RWPE1 (cell line): ENCODE measurements around the gene KIAA1549.
"Not testable (repeated sequence)": the region's sequence is repeated elsewhere in the genome, so short reads cannot be mapped to it uniquely, and the experiment has no call there.

Experiments used
- CTCF ChIA-PET: fragments of 350-600 bp; sonication (Branson Sonifier 250); formaldehyde crosslinking; extraction: SDS; loops from one replicate; lab custom pipeline; 2021; lab: Yijun Ruan, JAX
- POLR2A ChIA-PET: fragments of 400-600 bp; formaldehyde crosslinking; extraction: SDS; loops from one replicate; lab custom pipeline; 2020; ENCODE audit warnings: antibody characterized with exemption; ENCODE audit not compliant: low non-redundant PET; lab: Yijun Ruan, JAX
- DNase-seq: peaks from one replicate; pipeline ENCODE4 v3.0.0; 2012; ENCODE audit warnings: low spot score
- H3K27ac ChIP-seq: fragments of 450-650 bp; 2 replicates; pipeline ENCODE4 v1.5.1; 2017
- CTCF ChIP-seq: fragments of 450-650 bp; conservative IDR thresholded peaks from 2 replicates; pipeline ENCODE4 v1.5.1; 2017; ENCODE audit warnings: low read depth, mild to moderate bottlenecking

Gene KIAA1549

GRCh38 chr7:138982204-138982623, 1.0 kb upstream of the KIAA1549 start:
- DNase-seq = no peak
- no peak for TF ChIP-seq CTCF
- CTCF ChIA-PET = interaction anchor here (0.6 kb wide), 1 partner anchor 137 kb away, joined by 4 read pairs; no protein-coding TSS in a partner anchor
- POLR2A ChIA-PET = no interaction called here
- H3K27ac ChIP-seq = no peak overlapping the region

GRCh38 chr7:138980563-138981291, 462 bp downstream of the KIAA1549 start:
- no peak for TF ChIP-seq CTCF
- DNase-seq = peak; percentile 6
- ChIA-PET POLR2A (no interaction called here), CTCF (no interaction called here)
- no peak overlapping the region for H3K27ac ChIP-seq

- CTCF ChIA-PET = no interaction called here
- DNase-seq = peak; percentile 9
- POLR2A ChIA-PET = no interaction called here
- H3K27ac ChIP-seq = no peak overlapping the region
- TF ChIP-seq CTCF = no peak
Measured at GRCh38 chr7:138979988-138980562, 1.1 kb downstream of the KIAA1549 start.

GRCh38 chr7:138979226-138979979, 1.8 kb downstream of the KIAA1549 start:
- DNase-seq = no peak
- ChIA-PET POLR2A (no interaction called here), CTCF (interaction anchor here (0.7 kb wide), 1 partner anchor 1308 kb away, joined by 4 read pairs; no protein-coding TSS in a partner anchor)
- H3K27ac ChIP-seq = no peak overlapping the region
- TF ChIP-seq CTCF = no peak

- ChIA-PET POLR2A (no interaction called here), CTCF (interaction anchor here (0.7 kb wide), 1 partner anchor 1308 kb away, joined by 4 read pairs; no protein-coding TSS in a partner anchor)
- no peak for DNase-seq
- no peak for TF ChIP-seq CTCF
- no peak overlapping the region for H3K27ac ChIP-seq
Measured at GRCh38 chr7:138978541-138979184, 2.5 kb downstream of the KIAA1549 start.

GRCh38 chr7:138976161-138976560, 5.0 kb downstream of the KIAA1549 start:
- H3K27ac ChIP-seq, CTCF ChIA-PET, POLR2A ChIA-PET, DNase-seq: not testable (repeated sequence)
